Measurements from ENCODE around the gene PIK3R1. TPM values are rescaled to one million over a fixed set of nuclear protein-coding genes. Genes with fewer than 3 reads are reported as not detected.

Gene PIK3R1
- total and polyA plus RNA-seq, 2 experiments from 2014 or later = 5.9 to 9.8 TPM

DNA sequence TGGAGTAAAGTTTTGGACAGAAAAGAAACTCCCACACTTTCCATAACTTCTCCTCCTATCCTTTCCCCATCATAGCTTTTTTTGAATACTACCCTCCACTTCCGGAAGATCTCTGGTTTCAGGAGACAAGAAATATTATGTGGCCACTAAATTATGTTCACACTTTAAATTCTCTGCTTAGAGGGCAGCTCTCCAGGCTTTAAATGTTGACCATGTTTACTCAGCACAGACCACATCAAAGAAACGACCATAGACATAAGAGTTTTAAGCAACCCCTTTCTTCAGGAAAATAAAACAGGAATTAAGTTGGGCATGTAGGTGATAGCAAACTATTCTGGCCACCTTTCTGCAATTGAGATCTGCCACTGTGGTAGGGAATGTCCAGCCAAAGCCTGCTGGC is 97.8 kb downstream of the PIK3R1 start:
- Histone ChIP-seq H3K4me3 (no peak overlapping the region), H3K4me2 (no peak overlapping the region), H3K36me3 (ENCODE audit: insufficient read depth) (no peaks in the 10 kb centered on the region), H3K79me2 (replicated peaks; ENCODE audit: insufficient read depth) (no peaks in the 10 kb centered on the region), H3K4me1 (ENCODE audit: insufficient read depth) (no peaks in the 10 kb centered on the region), H3K27ac (ENCODE audit: low read depth) (no peak overlapping the region), H3K27me3 (ENCODE audit: insufficient read depth) (no peaks in the 10 kb centered on the region), H4K20me1 (replicated peaks; ENCODE audit: insufficient read depth) (no peaks in the 10 kb centered on the region), H3F3A (replicated peaks; ENCODE audit: low read depth) (no peaks in the 10 kb centered on the region), H3K9me2 (ENCODE audit: insufficient read depth) (peaks cover 12% of the 10 kb centered on the region; the same call in 1 of the 2 replicates), H2AFZ (no peak overlapping the region)
- Mint-ChIP-seq H3K4me3 (no peak overlapping the region), H3K36me3 (ENCODE audit: low read depth) (peaks cover 4% of the 10 kb centered on the region; the same call in 1 of the 3 replicates), H3K4me1 (no peaks in the 10 kb centered on the region), H3K9me3 (peaks cover 4% of the 10 kb centered on the region; the same call in 2 of the 3 replicates), H3K27ac (no peak overlapping the region), H3K27me3 (ENCODE audit: insufficient read depth, low read depth, poor library complexity) (no peaks in the 10 kb centered on the region)
- ATAC-seq (no peak), DNase-seq (ENCODE audit: low spot score) (no peak)
- TF ChIP-seq STAT1 (IDR thresholded peaks at IDR 0.05; ENCODE audit: unreplicated experiment) (no peak), EZH2phosphoT487 (IDR thresholded peaks at IDR 0.05; ENCODE audit: unreplicated experiment) (no peak), NANOG (IDR thresholded peaks at IDR 0.05; ENCODE audit: borderline replicate concordance) (no peak)

GRCh38 chr5:68314465-68314864 is 98.9 kb downstream of the PIK3R1 start:
- H3K27me3 ChIP-seq (ENCODE audit: insufficient read depth) = no peaks in the 10 kb centered on the region
- H4K20me1 ChIP-seq (replicated peaks; ENCODE audit: insufficient read depth) = no peaks in the 10 kb centered on the region
- no peaks in the 10 kb centered on the region for H3K4me1 Mint-ChIP-seq
- H3K4me2 ChIP-seq = no peak overlapping the region
- no peak overlapping the region for H3K27ac ChIP-seq (ENCODE audit: low read depth)
- peaks cover 4% of the 10 kb centered on the region; the same call in 1 of the 3 replicates for H3K36me3 Mint-ChIP-seq (ENCODE audit: low read depth)
- no peak overlapping the region for H2AFZ ChIP-seq
- H3K9me3 Mint-ChIP-seq = peaks cover 12% of the 10 kb centered on the region
- no peaks in the 10 kb centered on the region for H3F3A ChIP-seq (replicated peaks; ENCODE audit: low read depth)
- H3K4me1 ChIP-seq (ENCODE audit: insufficient read depth) = no peaks in the 10 kb centered on the region
- H3K27me3 Mint-ChIP-seq (ENCODE audit: insufficient read depth, low read depth, poor library complexity) = no peaks in the 10 kb centered on the region
- no peak overlapping the region for H3K4me3 ChIP-seq
- H3K27ac Mint-ChIP-seq = no peak overlapping the region
- H3K36me3 ChIP-seq (ENCODE audit: insufficient read depth) = no peaks in the 10 kb centered on the region
- H3K9me2 ChIP-seq (ENCODE audit: insufficient read depth) = peaks cover 12% of the 10 kb centered on the region; the same call in 1 of the 2 replicates
- H3K4me3 Mint-ChIP-seq = no peak overlapping the region
- no peak for ATAC-seq
- no peak for DNase-seq (ENCODE audit: low spot score)
- H3K79me2 ChIP-seq (replicated peaks; ENCODE audit: insufficient read depth) = no peaks in the 10 kb centered on the region
- TF ChIP-seq POLR2AphosphoS5 (IDR thresholded peaks at IDR 0.05; ENCODE audit: low read depth) (no peak), CTCF (conservative IDR thresholded peaks at IDR 0.05; ENCODE audit: low read depth in 2 of 2) (no peak), EZH2phosphoT487 (IDR thresholded peaks at IDR 0.05; ENCODE audit: unreplicated experiment) (no peak), ZNF331 (CRISPR knock-in tag; IDR thresholded peaks at IDR 0.05; ENCODE audit: low read depth) (no peak), STAT1 (IDR thresholded peaks at IDR 0.05; ENCODE audit: unreplicated experiment) (no peak), JUNB (IDR thresholded peaks at IDR 0.05; ENCODE audit: unreplicated experiment) (no peak), CREB1 (CRISPR knock-in tag; IDR thresholded peaks at IDR 0.05; ENCODE audit: low read depth) (no peak)
- TF ChIP-seq, protein P1, sequence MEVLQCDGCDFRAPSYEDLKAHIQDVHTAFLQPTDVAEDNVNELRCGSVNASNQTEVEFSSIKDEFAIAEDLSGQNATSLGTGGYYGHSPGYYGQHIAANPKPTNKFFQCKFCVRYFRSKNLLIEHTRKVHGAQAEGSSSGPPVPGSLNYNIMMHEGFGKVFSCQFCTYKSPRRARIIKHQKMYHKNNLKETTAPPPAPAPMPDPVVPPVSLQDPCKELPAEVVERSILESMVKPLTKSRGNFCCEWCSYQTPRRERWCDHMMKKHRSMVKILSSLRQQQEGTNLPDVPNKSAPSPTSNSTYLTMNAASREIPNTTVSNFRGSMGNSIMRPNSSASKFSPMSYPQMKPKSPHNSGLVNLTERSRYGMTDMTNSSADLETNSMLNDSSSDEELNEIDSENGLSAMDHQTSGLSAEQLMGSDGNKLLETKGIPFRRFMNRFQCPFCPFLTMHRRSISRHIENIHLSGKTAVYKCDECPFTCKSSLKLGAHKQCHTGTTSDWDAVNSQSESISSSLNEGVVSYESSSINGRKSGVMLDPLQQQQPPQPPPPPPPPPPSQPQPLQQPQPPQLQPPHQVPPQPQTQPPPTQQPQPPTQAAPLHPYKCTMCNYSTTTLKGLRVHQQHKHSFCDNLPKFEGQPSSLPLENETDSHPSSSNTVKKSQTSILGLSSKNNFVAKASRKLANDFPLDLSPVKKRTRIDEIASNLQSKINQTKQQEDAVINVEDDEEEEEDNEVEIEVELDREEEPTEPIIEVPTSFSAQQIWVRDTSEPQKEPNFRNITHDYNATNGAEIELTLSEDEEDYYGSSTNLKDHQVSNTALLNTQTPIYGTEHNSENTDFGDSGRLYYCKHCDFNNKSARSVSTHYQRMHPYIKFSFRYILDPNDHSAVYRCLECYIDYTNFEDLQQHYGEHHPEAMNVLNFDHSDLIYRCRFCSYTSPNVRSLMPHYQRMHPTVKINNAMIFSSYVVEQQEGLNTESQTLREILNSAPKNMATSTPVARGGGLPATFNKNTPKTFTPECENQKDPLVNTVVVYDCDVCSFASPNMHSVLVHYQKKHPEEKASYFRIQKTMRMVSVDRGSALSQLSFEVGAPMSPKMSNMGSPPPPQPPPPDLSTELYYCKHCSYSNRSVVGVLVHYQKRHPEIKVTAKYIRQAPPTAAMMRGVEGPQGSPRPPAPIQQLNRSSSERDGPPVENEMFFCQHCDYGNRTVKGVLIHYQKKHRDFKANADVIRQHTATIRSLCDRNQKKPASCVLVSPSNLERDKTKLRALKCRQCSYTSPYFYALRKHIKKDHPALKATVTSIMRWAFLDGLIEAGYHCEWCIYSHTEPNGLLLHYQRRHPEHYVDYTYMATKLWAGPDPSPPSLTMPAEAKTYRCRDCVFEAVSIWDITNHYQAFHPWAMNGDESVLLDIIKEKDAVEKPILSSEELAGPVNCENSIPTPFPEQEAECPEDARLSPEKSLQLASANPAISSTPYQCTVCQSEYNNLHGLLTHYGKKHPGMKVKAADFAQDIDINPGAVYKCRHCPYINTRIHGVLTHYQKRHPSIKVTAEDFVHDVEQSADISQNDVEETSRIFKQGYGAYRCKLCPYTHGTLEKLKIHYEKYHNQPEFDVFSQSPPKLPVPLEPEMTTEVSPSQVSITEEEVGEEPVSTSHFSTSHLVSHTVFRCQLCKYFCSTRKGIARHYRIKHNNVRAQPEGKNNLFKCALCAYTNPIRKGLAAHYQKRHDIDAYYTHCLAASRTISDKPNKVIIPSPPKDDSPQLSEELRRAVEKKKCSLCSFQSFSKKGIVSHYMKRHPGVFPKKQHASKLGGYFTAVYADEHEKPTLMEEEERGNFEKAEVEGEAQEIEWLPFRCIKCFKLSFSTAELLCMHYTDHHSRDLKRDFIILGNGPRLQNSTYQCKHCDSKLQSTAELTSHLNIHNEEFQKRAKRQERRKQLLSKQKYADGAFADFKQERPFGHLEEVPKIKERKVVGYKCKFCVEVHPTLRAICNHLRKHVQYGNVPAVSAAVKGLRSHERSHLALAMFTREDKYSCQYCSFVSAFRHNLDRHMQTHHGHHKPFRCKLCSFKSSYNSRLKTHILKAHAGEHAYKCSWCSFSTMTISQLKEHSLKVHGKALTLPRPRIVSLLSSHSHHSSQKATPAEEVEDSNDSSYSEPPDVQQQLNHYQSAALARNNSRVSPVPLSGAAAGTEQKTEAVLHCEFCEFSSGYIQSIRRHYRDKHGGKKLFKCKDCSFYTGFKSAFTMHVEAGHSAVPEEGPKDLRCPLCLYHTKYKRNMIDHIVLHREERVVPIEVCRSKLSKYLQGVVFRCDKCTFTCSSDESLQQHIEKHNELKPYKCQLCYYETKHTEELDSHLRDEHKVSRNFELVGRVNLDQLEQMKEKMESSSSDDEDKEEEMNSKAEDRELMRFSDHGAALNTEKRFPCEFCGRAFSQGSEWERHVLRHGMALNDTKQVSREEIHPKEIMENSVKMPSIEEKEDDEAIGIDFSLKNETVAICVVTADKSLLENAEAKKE (CRISPR knock-in tag; IDR thresholded peaks at IDR 0.05) = no peak
- TF ChIP-seq, protein P2, sequence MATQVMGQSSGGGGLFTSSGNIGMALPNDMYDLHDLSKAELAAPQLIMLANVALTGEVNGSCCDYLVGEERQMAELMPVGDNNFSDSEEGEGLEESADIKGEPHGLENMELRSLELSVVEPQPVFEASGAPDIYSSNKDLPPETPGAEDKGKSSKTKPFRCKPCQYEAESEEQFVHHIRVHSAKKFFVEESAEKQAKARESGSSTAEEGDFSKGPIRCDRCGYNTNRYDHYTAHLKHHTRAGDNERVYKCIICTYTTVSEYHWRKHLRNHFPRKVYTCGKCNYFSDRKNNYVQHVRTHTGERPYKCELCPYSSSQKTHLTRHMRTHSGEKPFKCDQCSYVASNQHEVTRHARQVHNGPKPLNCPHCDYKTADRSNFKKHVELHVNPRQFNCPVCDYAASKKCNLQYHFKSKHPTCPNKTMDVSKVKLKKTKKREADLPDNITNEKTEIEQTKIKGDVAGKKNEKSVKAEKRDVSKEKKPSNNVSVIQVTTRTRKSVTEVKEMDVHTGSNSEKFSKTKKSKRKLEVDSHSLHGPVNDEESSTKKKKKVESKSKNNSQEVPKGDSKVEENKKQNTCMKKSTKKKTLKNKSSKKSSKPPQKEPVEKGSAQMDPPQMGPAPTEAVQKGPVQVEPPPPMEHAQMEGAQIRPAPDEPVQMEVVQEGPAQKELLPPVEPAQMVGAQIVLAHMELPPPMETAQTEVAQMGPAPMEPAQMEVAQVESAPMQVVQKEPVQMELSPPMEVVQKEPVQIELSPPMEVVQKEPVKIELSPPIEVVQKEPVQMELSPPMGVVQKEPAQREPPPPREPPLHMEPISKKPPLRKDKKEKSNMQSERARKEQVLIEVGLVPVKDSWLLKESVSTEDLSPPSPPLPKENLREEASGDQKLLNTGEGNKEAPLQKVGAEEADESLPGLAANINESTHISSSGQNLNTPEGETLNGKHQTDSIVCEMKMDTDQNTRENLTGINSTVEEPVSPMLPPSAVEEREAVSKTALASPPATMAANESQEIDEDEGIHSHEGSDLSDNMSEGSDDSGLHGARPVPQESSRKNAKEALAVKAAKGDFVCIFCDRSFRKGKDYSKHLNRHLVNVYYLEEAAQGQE (IDR thresholded peaks at IDR 0.05; ENCODE audit: unreplicated experiment) = no peak
